ENCODE data around the gene ANO8.
"Not testable (repeated sequence)": the region's sequence is repeated elsewhere in the genome, so short reads cannot be mapped to it uniquely, and the experiment has no call there.

Gene ANO8

DNA sequence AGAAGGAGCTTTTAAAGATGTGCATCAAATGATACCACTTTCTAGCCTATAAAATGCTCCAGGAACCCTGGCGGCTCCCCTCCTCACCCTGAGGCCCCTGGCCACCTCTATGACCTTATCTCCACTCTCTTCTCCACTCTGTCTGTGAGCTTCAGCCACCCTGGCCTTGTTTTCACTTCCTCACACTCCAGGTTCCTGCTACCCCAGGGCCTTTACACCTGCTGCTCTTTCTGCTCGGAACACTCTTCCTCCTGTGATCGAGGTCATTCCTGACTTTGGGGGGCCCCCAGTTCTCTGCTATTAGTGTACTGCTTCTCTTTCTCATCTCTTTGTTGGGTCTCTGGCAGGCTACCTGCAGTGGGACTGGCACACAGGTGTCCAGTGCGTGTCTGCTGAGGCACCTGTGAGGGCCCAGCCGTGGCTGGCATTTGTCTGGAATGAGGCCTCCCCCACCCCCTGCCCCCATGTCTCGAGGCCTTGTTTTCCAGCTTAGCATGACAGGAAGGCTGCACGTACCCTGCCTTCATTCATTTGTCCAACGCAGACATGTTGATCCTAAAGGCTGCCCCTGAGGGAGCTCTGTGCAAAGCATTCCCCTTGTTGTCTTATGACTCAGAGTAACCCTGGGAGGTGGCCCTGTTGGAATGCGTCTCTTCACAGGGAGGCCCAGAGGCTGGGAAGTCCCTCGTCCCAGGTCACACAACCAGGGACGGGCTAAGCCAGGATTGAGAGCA, 23.0 kb downstream of the ANO8 start:
- no peak for DNase-seq (ENCODE audit: low spot score)

- DNase-seq (ENCODE audit: low spot score), result peak; percentile 15
Measured at GRCh38 chr19:17309965-17310461, 24.6 kb downstream of the ANO8 start.

GRCh38 chr19:17309198-17309964, 25.3 kb downstream of the ANO8 start, which contains the start of gene DDA1:
Gene DDA1, plus strand, starts transcription at chr19:17309563. Its CDS starts 92 bp downstream, at chr19:17309655.
- peak; percentile 100 for DNase-seq (ENCODE audit: low spot score)

- DNase-seq (ENCODE audit: low spot score), result no peak
Measured at GRCh38 chr19:17307876-17308377, 26.7 kb downstream of the ANO8 start.

DNA sequence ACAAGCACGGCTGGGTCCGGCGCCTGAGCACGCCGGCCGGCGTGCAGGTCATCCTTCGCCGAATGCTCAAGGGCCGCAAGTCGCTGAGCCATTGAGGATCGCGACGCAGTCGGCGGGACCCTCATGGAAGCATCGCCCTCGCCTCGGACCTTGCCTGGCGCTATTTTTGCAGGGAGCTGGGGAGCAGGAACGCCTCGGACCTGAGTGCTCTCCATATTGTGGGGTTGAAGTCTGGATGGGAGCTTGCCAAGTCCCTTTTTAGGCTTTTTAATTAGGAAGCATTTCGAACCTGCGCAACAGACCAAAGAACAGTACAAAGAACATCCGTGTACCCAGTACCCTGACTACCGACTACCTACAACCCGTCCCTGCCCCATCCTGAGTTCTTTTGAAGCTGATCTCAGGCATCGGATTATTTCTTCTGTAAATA, 28.4 kb downstream of the ANO8 start:
- DNase-seq (ENCODE audit: low spot score), result no peak

DNA sequence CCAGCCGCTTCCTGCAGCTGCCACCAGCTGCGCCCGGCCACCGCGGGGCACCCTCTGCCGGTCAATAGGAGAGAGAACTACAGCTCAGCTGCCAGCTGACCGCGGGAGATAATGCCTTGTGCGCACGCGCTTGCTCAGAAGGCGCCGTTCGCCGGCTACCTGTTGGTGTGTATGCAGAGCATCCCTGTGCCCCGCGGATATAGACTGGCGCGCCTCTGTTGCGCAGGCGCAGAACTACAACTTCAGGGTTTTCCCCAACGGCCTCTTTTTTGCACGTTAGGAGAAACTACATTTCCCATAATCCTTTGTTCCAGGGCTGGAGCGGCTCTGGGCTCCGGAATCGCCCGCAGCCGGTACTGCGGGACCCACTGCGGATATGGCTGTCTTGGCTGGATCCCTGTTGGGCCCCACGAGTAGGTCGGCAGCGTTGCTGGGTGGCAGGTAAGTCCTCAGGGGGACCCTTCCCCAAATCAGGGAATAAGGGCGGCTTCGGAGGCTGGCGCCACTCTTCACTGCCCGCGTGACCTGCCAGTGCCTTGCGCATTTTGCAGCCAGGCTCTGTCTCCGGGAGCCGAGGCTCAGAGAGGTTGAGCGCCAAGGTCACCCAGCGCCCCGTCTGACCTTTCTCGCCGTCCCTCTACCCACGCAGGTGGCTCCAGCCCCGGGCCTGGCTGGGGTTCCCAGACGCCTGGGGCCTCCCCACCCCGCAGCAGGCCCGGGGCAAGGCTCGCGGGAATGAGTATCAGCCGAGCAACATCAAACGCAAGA, 29.0 kb downstream of the ANO8 start, which contains the start of gene MRPL34:
MRPL34 (plus strand) TSS at position 356 of the 768 bp plus-strand sequence; CDS start at position 377, 21 bp downstream.
- peak; percentile 99 for DNase-seq (ENCODE audit: low spot score)

DNA sequence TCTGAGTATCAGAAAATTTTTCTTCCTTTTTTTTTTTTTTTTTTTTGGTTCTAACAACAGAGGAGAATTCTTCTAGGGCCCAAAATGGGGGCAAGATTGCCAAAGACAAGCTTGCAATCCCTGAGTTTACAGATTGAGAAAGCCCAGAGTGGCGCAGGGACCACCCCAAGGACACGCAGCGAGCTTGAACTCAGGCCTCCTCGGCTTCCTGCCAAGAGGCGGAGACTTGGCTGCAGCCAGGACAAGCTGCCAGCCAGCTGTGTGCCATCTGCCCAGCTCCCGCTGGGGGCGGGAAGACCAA, 29.5 kb downstream of the ANO8 start:
- no peak for DNase-seq (ENCODE audit: low spot score)

- no peak for DNase-seq (ENCODE audit: low spot score)
Measured at GRCh38 chr19:17304386-17305215, 30.1 kb downstream of the ANO8 start.

- no peak for DNase-seq (ENCODE audit: low spot score)
Measured at GRCh38 chr19:17303940-17304267, 30.8 kb downstream of the ANO8 start.

- peak; percentile 95 for DNase-seq (ENCODE audit: low spot score)
Measured at GRCh38 chr19:17303167-17303939, 31.3 kb downstream of the ANO8 start, which contains the start of gene ABHD8. Gene ABHD8, minus strand, starts transcription at chr19:17303425. Its CDS starts 1,809 bp downstream, at chr19:17301616.

- DNase-seq (ENCODE audit: low spot score), result no peak
Measured at GRCh38 chr19:17302391-17303166, 32.1 kb downstream of the ANO8 start.

DNA sequence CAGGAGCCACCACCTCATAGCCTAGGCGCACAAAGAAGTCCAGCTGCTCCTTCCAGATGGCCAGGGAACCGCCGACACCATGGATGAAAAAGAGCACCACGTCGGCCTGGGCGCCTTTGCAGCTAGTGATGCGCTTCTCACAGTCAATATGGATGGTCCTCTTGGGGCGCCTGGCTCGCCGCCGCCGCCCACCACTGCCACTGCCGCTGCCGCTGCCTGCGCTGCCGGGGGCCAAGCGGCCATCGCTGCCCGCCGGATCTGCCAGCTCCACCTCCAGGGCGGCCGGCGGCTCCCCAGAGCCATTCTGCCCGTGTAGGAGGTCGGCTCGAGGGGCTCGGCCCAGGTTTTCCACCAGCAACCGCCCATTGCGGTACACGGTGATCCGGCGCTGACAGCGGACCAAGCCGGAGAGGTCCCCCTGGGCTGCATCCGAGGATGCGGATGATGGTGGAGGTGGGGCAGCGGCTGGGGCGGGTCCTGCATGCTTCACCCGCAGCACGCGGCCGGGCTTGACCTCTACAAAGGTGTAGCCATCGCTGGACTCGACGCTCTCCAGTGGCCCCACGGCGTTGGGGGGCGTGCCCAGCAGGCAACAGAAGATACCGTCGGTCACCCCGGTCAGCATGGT, 33.5 kb downstream of the ANO8 start:
- no peak for DNase-seq (ENCODE audit: low spot score)

DNA sequence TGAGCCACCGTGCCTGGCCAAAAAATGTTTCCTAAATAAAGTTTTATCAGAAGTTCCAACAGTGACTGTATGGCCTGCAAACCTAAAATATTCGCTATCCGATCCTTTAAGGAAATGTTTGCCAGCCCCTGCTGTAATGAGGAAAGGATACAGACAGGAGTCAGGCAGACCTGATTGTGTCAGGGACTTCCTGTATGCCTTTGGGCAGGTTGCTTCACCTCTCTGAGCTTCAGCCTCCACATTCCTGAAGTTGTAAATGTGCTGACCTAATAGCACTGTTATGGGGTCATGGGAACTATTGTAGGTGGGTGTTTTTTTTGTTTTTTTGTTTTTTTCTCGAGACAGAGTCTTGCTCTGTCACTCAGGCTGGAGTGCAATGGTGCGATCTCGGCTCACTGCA, 37.7 kb downstream of the ANO8 start:
- DNase-seq (ENCODE audit: low spot score), result no peak

DNA sequence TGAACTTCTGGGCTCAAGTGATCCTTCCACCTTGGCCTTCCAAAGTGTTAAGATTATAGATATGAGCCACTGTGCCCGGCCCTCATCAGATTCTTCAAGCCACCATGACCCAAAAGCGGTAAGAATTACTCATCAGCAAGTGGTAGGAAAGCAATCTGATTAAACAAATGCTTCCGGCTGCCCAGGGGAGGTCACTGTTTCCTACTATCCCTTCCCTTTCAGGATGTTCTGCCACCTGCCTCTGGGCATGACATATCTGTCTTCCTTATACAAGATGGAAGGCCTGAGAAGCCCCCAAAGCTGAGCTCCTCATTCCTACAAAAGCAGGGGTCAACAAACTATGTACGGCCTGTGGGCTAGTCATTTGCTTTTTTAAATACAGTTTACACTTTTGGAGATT, 38.4 kb downstream of the ANO8 start:
- peak; percentile 19 for DNase-seq (ENCODE audit: low spot score)

- not testable (repeated sequence) for DNase-seq (ENCODE audit: low spot score)
Measured at GRCh38 chr19:17295551-17295950, 39.1 kb downstream of the ANO8 start.

- DNase-seq (ENCODE audit: low spot score), result peak; percentile 60
Measured at GRCh38 chr19:17294051-17294891, 40.4 kb downstream of the ANO8 start.

DNA sequence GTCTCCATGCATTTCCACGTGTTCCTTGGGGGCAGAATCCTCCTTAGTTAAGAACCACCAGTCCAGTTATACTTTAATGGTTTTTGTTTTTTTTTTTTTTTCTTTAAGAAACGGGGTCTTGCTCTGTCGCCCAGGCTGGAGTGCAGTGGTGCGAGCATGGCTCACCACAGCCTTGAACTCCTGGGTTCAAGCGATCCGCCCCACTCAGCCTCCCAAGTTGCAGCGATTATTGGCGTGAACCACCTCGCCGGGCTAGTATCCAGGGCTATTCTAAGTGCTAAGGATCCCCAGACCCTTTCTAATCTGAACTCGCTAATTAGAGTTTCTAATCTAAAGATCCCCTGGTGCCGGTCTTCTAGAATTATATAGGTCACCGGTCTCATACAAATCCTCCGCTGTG, 41.0 kb downstream of the ANO8 start:
- no peak for DNase-seq (ENCODE audit: low spot score)
